IMR-90 (cell line): ENCODE results near the gene SRCIN1. TPM values are rescaled to one million over a fixed set of nuclear protein-coding genes. Genes with fewer than 3 reads are reported as not detected.
A peak's percentile ranks its signal among the peaks of the same experiment; 100 is the strongest.

ENCODE experiments used
- ATAC-seq: fragments of 200-7000 bp; cut with Tn5 transposase; 2 replicates; pipeline ENCODE4 v1.9.1; 2020; ENCODE audit warnings: low read depth, mild to moderate bottlenecking, moderate library complexity
- BruUV-seq: library from RNA; stranded (reverse); fragments of 400-500 nt; replicated peaks from 2 replicates; lab custom pipeline; 2021; lab: Mats Ljungman, UMichigan
- CTCF ChIA-PET: fragments of 300-600 bp; formaldehyde crosslinking; extraction: SDS; loops from one replicate; lab custom pipeline; 2021; ENCODE audit warnings: antibody characterized with exemption; lab: Yijun Ruan, JAX
- POLR2A ChIA-PET: fragments of 300-600 bp; sonication (Branson Sonifier 250); formaldehyde crosslinking; loops from one replicate; lab custom pipeline; 2022; ENCODE audit warnings: antibody characterized with exemption; ENCODE audit not compliant: unreplicated experiment; lab: Charles Lee
- DNase-seq: peaks from one replicate; pipeline ENCODE4 v3.0.0; 2013
- H2AFZ ChIP-seq: replicated peaks from 2 replicates; pipeline ENCODE3; 2013; ENCODE audit warnings: low read length, mild to moderate bottlenecking; ENCODE audit not compliant: poor library complexity
- H2AK5ac ChIP-seq: 2 replicates; pipeline ENCODE4 v1.6.1; 2013; ENCODE audit warnings: low read depth, low read length, inconsistent platforms
- H2AK9ac ChIP-seq: replicated peaks from 2 replicates; pipeline ENCODE3; 2013; ENCODE audit warnings: mild to moderate bottlenecking, low read depth, low read length, moderate library complexity; ENCODE audit not compliant: poor library complexity
- H2BK120ac ChIP-seq: 2 replicates; pipeline ENCODE4 v1.6.1; 2013; ENCODE audit warnings: low read depth, low read length, inconsistent platforms
- H2BK15ac ChIP-seq: 3 replicates; pipeline ENCODE4 v1.6.1; 2013; ENCODE audit warnings: low read depth, low read length, inconsistent platforms
- H2BK20ac ChIP-seq: 2 replicates; pipeline ENCODE4 v1.6.1; 2013; ENCODE audit warnings: low read depth, mild to moderate bottlenecking, inconsistent platforms, low read length, moderate library complexity
- H2BK5ac ChIP-seq: 2 replicates; pipeline ENCODE4 v1.6.1; 2013; ENCODE audit warnings: mild to moderate bottlenecking, low read depth, low read length, inconsistent platforms; ENCODE audit not compliant: poor library complexity, severe bottlenecking
- H3K14ac ChIP-seq: replicated peaks from 2 replicates; pipeline ENCODE4 v1.6.1; 2013; ENCODE audit warnings: low read depth, low read length, inconsistent platforms
- H3K18ac ChIP-seq: 2 replicates; pipeline ENCODE4 v1.6.1; 2013; ENCODE audit warnings: low read depth, low read length, control low read depth
- H3K23ac ChIP-seq: 2 replicates; pipeline ENCODE4 v1.6.1; 2013; ENCODE audit warnings: low read depth, low read length, inconsistent platforms
- H3K27ac ChIP-seq: 2 replicates; pipeline ENCODE4 v1.5.1; 2013; ENCODE audit warnings: mild to moderate bottlenecking, control low read depth, low read length; ENCODE audit not compliant: insufficient read depth
- H3K27me3 ChIP-seq: 2 replicates; pipeline ENCODE4 v1.6.1; 2013; ENCODE audit warnings: low read length; ENCODE audit not compliant: control insufficient read depth, insufficient read depth
- H3K36me3 ChIP-seq: 2 replicates; pipeline ENCODE4 v1.6.1; 2013; ENCODE audit warnings: low read length, mixed read lengths; ENCODE audit not compliant: control insufficient read depth, insufficient read depth
- H3K4ac ChIP-seq: 2 replicates; pipeline ENCODE4 v1.6.1; 2013; ENCODE audit warnings: low read depth, low read length, inconsistent platforms
- H3K4me1 ChIP-seq: 2 replicates; pipeline ENCODE4 v1.6.1; 2013; ENCODE audit warnings: low read length, mixed read lengths; ENCODE audit not compliant: control insufficient read depth, insufficient read depth
- H3K4me2 ChIP-seq: 2 replicates; pipeline ENCODE4 v1.6.1; 2013; ENCODE audit warnings: low read depth, mild to moderate bottlenecking, control low read depth, low read length, moderate library complexity
- H3K4me3 ChIP-seq: 2 replicates; pipeline ENCODE4 v1.5.1; 2013; ENCODE audit warnings: low read depth, mild to moderate bottlenecking, control low read depth, low read length, moderate library complexity; ENCODE audit not compliant: insufficient read depth
- H3K56ac ChIP-seq: 2 replicates; pipeline ENCODE4 v1.6.1; 2013; ENCODE audit warnings: low read length, inconsistent platforms; ENCODE audit not compliant: insufficient read depth; ENCODE audit errors: extremely low read depth
- H3K79me1 ChIP-seq, 2 experiments: 2 replicates each; pipeline ENCODE4 v1.6.1; 2013; ENCODE audit warnings: low read length in 2 of 2, inconsistent platforms in 1 of 2, low read depth in 1 of 2
- H3K9ac ChIP-seq: 2 replicates; pipeline ENCODE4 v1.6.1; 2013; ENCODE audit warnings: low read depth, low read length, control low read depth
- H3K9me1 ChIP-seq: 2 replicates; pipeline ENCODE4 v1.6.1; 2013; ENCODE audit warnings: low read length, inconsistent platforms; ENCODE audit not compliant: insufficient read depth
- H3K9me3 ChIP-seq: 2 replicates; pipeline ENCODE4 v1.6.1; 2013; ENCODE audit warnings: low read length; ENCODE audit not compliant: control insufficient read depth, insufficient read depth
- H4K20me1 ChIP-seq: 2 replicates; pipeline ENCODE4 v1.6.1; 2013; ENCODE audit warnings: low read length, inconsistent platforms; ENCODE audit not compliant: insufficient read depth
- H4K5ac ChIP-seq: 2 replicates; pipeline ENCODE4 v1.6.1; 2013; ENCODE audit warnings: mild to moderate bottlenecking, low read depth, low read length, control low read depth
- H4K8ac ChIP-seq, 2 experiments: 2 replicates each; pipeline ENCODE4 v1.6.1; 2013; ENCODE audit warnings: low read depth in 2 of 2, low read length in 2 of 2, control low read depth in 1 of 2, inconsistent platforms in 1 of 2
- H4K91ac ChIP-seq: 2 replicates; pipeline ENCODE4 v1.6.1; 2013; ENCODE audit warnings: low read depth, low read length, inconsistent platforms; ENCODE audit not compliant: insufficient read depth
- BHLHE40 ChIP-seq: fragments of 150-350 bp; IDR thresholded peaks from 2 replicates; pipeline ENCODE4 v1.6.1; 2016; ENCODE audit warnings: mild to moderate bottlenecking, low read depth, low read length
- CEBPB ChIP-seq: IDR thresholded peaks from 2 replicates; pipeline ENCODE4 v1.6.1; 2012; ENCODE audit warnings: low read depth, low read length, improper control_type of control experiment
- CHD1 ChIP-seq: IDR thresholded peaks from 2 replicates; pipeline ENCODE4 v1.6.1; 2012; ENCODE audit warnings: low read depth, low read length, improper control_type of control experiment
- FOS ChIP-seq: fragments of 150-350 bp; IDR thresholded peaks from 2 replicates; pipeline ENCODE4 v1.6.1; 2016; ENCODE audit warnings: low read depth, low read length
- MAFK ChIP-seq: IDR thresholded peaks from 2 replicates; pipeline ENCODE4 v1.6.1; 2012; ENCODE audit warnings: low read depth, low read length, improper control_type of control experiment
- MAZ ChIP-seq: IDR thresholded peaks from 2 replicates; pipeline ENCODE4 v1.6.1; 2012; ENCODE audit warnings: low read depth, mild to moderate bottlenecking, low read length, improper control_type of control experiment, moderate library complexity, borderline replicate concordance
- NFE2L2 ChIP-seq: fragments of 150-350 bp; IDR thresholded peaks from 2 replicates; pipeline ENCODE4 v1.6.1; 2016; ENCODE audit warnings: low read depth, mild to moderate bottlenecking, low read length
- RAD21 ChIP-seq: IDR thresholded peaks from 2 replicates; pipeline ENCODE4 v1.6.1; 2012; ENCODE audit warnings: low read length, improper control_type of control experiment
- RFX5 ChIP-seq: IDR thresholded peaks from 2 replicates; pipeline ENCODE4 v1.8.0; 2012; ENCODE audit warnings: low read depth, mild to moderate bottlenecking, low read length, moderate library complexity
- WGBS, 2 experiments: methylation state at CpG; one replicate each; pipeline versions ENCODE4 v1.1.5 to v1.1.7; 2013; ENCODE audit warnings: missing lambda C conversion rate in 2 of 2; ENCODE audit not compliant: insufficient read length in 1 of 2; ENCODE audit errors: extremely low coverage in 2 of 2; 5-methylcytosine and 5-hydroxymethylcytosine counted together
- dilution Hi-C: fragments of 300-500 bp; cut with HindIII; formaldehyde crosslinking; loops from one replicate; pipeline ENCODE4 v1.14.3; 2018; ENCODE audit warnings: low sequenced_read_pairs; ENCODE audit not compliant: unreplicated experiment
- in situ Hi-C: fragments of 300-500 bp; cut with MboI; formaldehyde crosslinking; loops from 3 replicates; pipeline ENCODE4 v1.14.3; 2019; ENCODE audit warnings: low sequenced_read_pairs, inconsistent platforms, mixed read lengths
- intact Hi-C: fragments of 100-400 bp; cut with micrococcal nuclease; formaldehyde crosslinking; loops from 2 replicates; pipeline ENCODE4 v1.10.0; 2022
- polyA plus RNA-seq, 3 experiments: library from polyadenylated mRNA; depleted of rRNA; stranded (reverse); fragments of >200 nt; gene quantifications; 2 replicates each; pipeline ENCODE4 v1.2.3, GENCODE V29; 2012; ENCODE audit warnings: low replicate concordance in 1 of 3
- total RNA-seq: library from RNA; depleted of rRNA; stranded (reverse); fragments of >200 nt; gene quantifications from 2 replicates; pipeline ENCODE4 v1.2.3, GENCODE V29; 2012
- TF ChIP-seq, protein P1 (sequence below): conservative IDR thresholded peaks from 2 replicates; pipeline ENCODE4 v1.5.1; 2012; ENCODE audit warnings: mild to moderate bottlenecking, low read depth, low read length, improper control_type of control experiment
- TF ChIP-seq, protein P2 (sequence below): fragments of 150-350 bp; IDR thresholded peaks from 2 replicates; pipeline ENCODE4 v1.6.1; 2016; ENCODE audit warnings: low read depth, mild to moderate bottlenecking, low read length, moderate library complexity, borderline replicate concordance

The SRCIN1 gene
- total and polyA plus RNA-seq, 2 of the 4 experiments (the other 2 are of a cell fraction), result not detected

DNA sequence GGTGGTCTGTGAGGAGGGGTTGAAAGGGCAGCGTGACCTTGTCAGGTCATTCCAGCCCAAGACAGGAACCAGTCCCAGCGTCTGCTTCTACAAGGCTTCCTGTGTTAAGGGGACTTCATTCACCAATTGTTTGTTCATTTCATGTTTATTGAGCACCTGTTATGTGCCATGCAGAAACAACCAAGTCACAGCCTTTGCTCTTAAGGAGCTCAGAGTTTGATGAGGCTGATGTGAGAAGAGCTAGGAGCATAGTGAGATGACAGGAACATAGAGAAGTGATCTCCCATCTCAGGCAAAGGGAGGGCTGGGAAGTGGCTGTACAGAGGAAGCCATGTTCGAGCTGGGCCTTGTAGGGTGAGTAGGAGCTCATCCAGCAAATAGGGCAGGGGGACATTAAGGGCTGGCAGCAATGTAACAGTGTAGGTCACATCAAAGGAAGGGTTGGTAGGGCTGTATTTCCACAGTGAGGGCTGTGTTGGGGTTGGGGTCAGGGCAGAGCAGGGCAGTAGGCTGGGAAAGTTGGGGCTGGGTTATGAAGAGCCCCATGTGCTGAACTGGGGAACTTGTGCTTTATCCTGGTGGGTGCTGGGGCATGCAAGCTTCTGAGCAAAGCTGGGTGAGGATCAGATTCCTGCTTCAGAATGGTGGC, 97.7 kb downstream of the SRCIN1 start:
- Histone ChIP-seq H2BK20ac (no peak overlapping the region), H3K9me1 (peaks cover 28% of the 10 kb centered on the region), H3K56ac (no peak overlapping the region), H4K5ac (no peak overlapping the region), H3K4me1 (peaks cover 12% of the 10 kb centered on the region), H3K9ac (no peak overlapping the region), H3K79me1 (peaks cover 2 to 35% of the 10 kb centered on the region in 2 experiments; a peak in 2 of 4 replicates), H4K91ac (no peak overlapping the region), H3K27me3 (no peaks in the 10 kb centered on the region), H3K4ac (no peak overlapping the region), H4K20me1 (peaks cover 52% of the 10 kb centered on the region), H2AK9ac (peak overlapping the region; percentile 65), H3K9me3 (no peaks in the 10 kb centered on the region), H3K23ac (peak overlapping the region; percentile 31; the same call in 1 of the 2 replicates), H3K14ac (0 out of 2 replicates have a peak overlapping the region, but pooled peaks have one; percentile 21), H4K8ac (no peak overlapping the region; a peak in 1 of 4 replicates), H3K36me3 (peaks cover 41% of the 10 kb centered on the region), H2BK5ac (no peak overlapping the region), H3K27ac (no peak overlapping the region), H2AFZ (no peak overlapping the region), H3K4me2 (no peak overlapping the region), H3K18ac (no peak overlapping the region), H2BK120ac (no peak overlapping the region), H2AK5ac (no peak overlapping the region), H3K4me3 (no peak overlapping the region), H2BK15ac (no peak overlapping the region)
- ATAC-seq, result no peak
- in situ Hi-C loops (no loop called here), dilution Hi-C loops (no loop called here), intact Hi-C loops (no loop called here)
- no CpG with 5 or more reads among the region's 3 CpGs for WGBS, 2 experiments
- POLR2A ChIA-PET, result no interaction called here
- CTCF ChIA-PET, result interaction anchor here (1.7 kb wide), 1 partner anchor 86 kb away, joined by 4 read pairs; no protein-coding TSS in a partner anchor
- TF ChIP-seq RFX5 (no peak), MAFK (no peak), FOS (no peak), BHLHE40 (no peak), CEBPB (no peak), CHD1 (no peak), MAZ (no peak), NFE2L2 (no peak), RAD21 (no peak)
- TF ChIP-seq, protein P1, sequence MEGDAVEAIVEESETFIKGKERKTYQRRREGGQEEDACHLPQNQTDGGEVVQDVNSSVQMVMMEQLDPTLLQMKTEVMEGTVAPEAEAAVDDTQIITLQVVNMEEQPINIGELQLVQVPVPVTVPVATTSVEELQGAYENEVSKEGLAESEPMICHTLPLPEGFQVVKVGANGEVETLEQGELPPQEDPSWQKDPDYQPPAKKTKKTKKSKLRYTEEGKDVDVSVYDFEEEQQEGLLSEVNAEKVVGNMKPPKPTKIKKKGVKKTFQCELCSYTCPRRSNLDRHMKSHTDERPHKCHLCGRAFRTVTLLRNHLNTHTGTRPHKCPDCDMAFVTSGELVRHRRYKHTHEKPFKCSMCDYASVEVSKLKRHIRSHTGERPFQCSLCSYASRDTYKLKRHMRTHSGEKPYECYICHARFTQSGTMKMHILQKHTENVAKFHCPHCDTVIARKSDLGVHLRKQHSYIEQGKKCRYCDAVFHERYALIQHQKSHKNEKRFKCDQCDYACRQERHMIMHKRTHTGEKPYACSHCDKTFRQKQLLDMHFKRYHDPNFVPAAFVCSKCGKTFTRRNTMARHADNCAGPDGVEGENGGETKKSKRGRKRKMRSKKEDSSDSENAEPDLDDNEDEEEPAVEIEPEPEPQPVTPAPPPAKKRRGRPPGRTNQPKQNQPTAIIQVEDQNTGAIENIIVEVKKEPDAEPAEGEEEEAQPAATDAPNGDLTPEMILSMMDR, result no peak
- TF ChIP-seq, protein P2, sequence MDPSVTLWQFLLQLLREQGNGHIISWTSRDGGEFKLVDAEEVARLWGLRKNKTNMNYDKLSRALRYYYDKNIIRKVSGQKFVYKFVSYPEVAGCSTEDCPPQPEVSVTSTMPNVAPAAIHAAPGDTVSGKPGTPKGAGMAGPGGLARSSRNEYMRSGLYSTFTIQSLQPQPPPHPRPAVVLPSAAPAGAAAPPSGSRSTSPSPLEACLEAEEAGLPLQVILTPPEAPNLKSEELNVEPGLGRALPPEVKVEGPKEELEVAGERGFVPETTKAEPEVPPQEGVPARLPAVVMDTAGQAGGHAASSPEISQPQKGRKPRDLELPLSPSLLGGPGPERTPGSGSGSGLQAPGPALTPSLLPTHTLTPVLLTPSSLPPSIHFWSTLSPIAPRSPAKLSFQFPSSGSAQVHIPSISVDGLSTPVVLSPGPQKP, result no peak
- no peak for DNase-seq
- no TSS peak for BruUV-seq
